Measurements from ENCODE around the gene GRK6. TPM values are rescaled to one million over a fixed set of nuclear protein-coding genes. Genes with fewer than 3 reads are reported as not detected.

The GRK6 gene
- total RNA-seq, 1 donor from 2014 or later, result 20.6 TPM

GRCh38 chr5:177388521-177389052, 37.9 kb upstream of the GRK6 start:
- Histone ChIP-seq H3K27me3 (no peaks in the 10 kb centered on the region), H3K4me1 (no peaks in the 10 kb centered on the region), H3K4me3 (no peak overlapping the region), H3K27ac (no peak overlapping the region), H3K9me3 (no peaks in the 10 kb centered on the region), H3K36me3 (no peaks in the 10 kb centered on the region)
- intact Hi-C loops (cut with DNase I), result no loop called here
- no peak for DNase-seq (ENCODE audit: low spot score in 2 of 2)
- no peak for TF ChIP-seq CTCF (IDR thresholded peaks at IDR 0.05)

GRCh38 chr5:177389241-177390169, 37.0 kb upstream of the GRK6 start:
- H3K27me3 ChIP-seq, result no peaks in the 10 kb centered on the region
- H3K36me3 ChIP-seq, result no peaks in the 10 kb centered on the region
- no peaks in the 10 kb centered on the region for H3K9me3 ChIP-seq
- no peak overlapping the region for H3K4me3 ChIP-seq
- no peak for TF ChIP-seq CTCF (IDR thresholded peaks at IDR 0.05)
- peak in 1 of 2 donors; percentile 73 for DNase-seq (ENCODE audit: low spot score in 2 of 2)
- H3K4me1 ChIP-seq, result no peaks in the 10 kb centered on the region
- no peak overlapping the region for H3K27ac ChIP-seq
- intact Hi-C loops (cut with DNase I), result loop anchor here (1.0 kb wide), 2 partner anchors 65 to 112 kb away; no protein-coding TSS in a partner anchor

GRCh38 chr5:177390363-177391300, 35.8 kb upstream of the GRK6 start:
- no peak overlapping the region for H3K27ac ChIP-seq
- no peaks in the 10 kb centered on the region for H3K36me3 ChIP-seq
- peak; percentile 94 to 95 (median 94) for TF ChIP-seq CTCF (IDR thresholded peaks at IDR 0.05)
- intact Hi-C loops (cut with DNase I), result loop anchor here (1.0 kb wide), 2 partner anchors 64 to 111 kb away; no protein-coding TSS in a partner anchor
- no peak overlapping the region for H3K4me3 ChIP-seq
- H3K9me3 ChIP-seq, result no peaks in the 10 kb centered on the region
- peak in 1 of 2 donors; percentile 89 for DNase-seq (ENCODE audit: low spot score in 2 of 2)
- no peaks in the 10 kb centered on the region for H3K4me1 ChIP-seq
- H3K27me3 ChIP-seq, result no peaks in the 10 kb centered on the region

GRCh38 chr5:177392765-177393164, 33.7 kb upstream of the GRK6 start:
- Histone ChIP-seq H3K27me3 (no peaks in the 10 kb centered on the region), H3K9me3 (no peaks in the 10 kb centered on the region), H3K36me3 (no peaks in the 10 kb centered on the region), H3K4me1 (no peaks in the 10 kb centered on the region), H3K4me3 (no peak overlapping the region), H3K27ac (no peak overlapping the region)
- intact Hi-C loops (cut with DNase I), result no loop called here
- TF ChIP-seq CTCF (IDR thresholded peaks at IDR 0.05), result no peak
- no peak for DNase-seq (ENCODE audit: low spot score in 2 of 2)

- no peak for DNase-seq (ENCODE audit: low spot score in 2 of 2)
- Histone ChIP-seq H3K9me3 (no peaks in the 10 kb centered on the region), H3K27me3 (no peaks in the 10 kb centered on the region), H3K36me3 (no peaks in the 10 kb centered on the region), H3K27ac (no peak overlapping the region), H3K4me3 (no peak overlapping the region), H3K4me1 (no peaks in the 10 kb centered on the region)
- intact Hi-C loops (cut with DNase I), result no loop called here
- TF ChIP-seq CTCF (IDR thresholded peaks at IDR 0.05), result no peak
Observed at GRCh38 chr5:177393206-177393765, 33.2 kb upstream of the GRK6 start.

All from ascending aorta (tissue), 2 donors.